Left lung (tissue), 10 donors: ENCODE measurements around the gene MAP3K14. TPM values are rescaled to one million over a fixed set of nuclear protein-coding genes. Genes with fewer than 3 reads are reported as not detected.

Experiments used
- ATAC-seq: fragments of 200-7000 bp; cut with Tn5 transposase; one replicate; pipeline ENCODE4 v1.9.1; 2020; ENCODE audit warnings: moderate library complexity
- DNase-seq, 4 donors: peaks; one replicate each; pipeline ENCODE4 v3.0.0-alpha.2; 2013 to 2020
- H3K27ac ChIP-seq, 2 donors: fragments of 200-600 bp; sonication (generic) in 1 of 2; one replicate each; pipeline versions ENCODE4 v1.5.0 to v1.8.0; 2020 to 2021
- H3K27me3 ChIP-seq, 2 donors: fragments of 200-600 bp; sonication (generic) in 1 of 2; one replicate each; pipeline versions ENCODE4 v1.5.0 to v1.8.0; 2020 to 2021
- H3K36me3 ChIP-seq, 2 donors: fragments of 200-600 bp; sonication (generic) in 1 of 2; one replicate each; pipeline versions ENCODE4 v1.5.0 to v1.8.0; 2020 to 2021
- H3K4me1 ChIP-seq, 2 donors: fragments of 200-600 bp; one replicate each; pipeline ENCODE4 v1.8.0; 2021
- H3K4me3 ChIP-seq, 2 donors: fragments of 200-600 bp; sonication (generic) in 1 of 2; one replicate each; pipeline versions ENCODE4 v1.5.0 to v1.8.0; 2020 to 2021; ENCODE audit warnings: mild to moderate bottlenecking in 1 of 2
- H3K9me3 ChIP-seq, 2 donors: fragments of 200-600 bp; sonication (generic) in 1 of 2; one replicate each; pipeline versions ENCODE4 v1.5.0 to v1.8.0; 2020 to 2021
- CTCF ChIP-seq, 2 donors: fragments of 200-600 bp; sonication (generic) in 1 of 2; IDR thresholded peaks; one replicate each; pipeline versions ENCODE4 v1.5.0 to v1.8.0; 2021; ENCODE audit warnings: antibody characterized with exemption in 2 of 2
- intact Hi-C, 2 donors: fragments of 100-400 bp; cut with DNase I; formaldehyde crosslinking; loops; one replicate each; pipeline versions ENCODE4 v1.11.2 to v1.14.2; 2022
- polyA plus RNA-seq, 6 donors: library from polyadenylated mRNA; unstranded; fragments of 120-200 nt; gene quantifications; one replicate each; pipeline ENCODE4 v1.2.1, GENCODE V29; 2013; ENCODE audit not compliant: insufficient read length in 6 of 6
- total RNA-seq, 2 donors: library from RNA; stranded (reverse); fragmentation: NEBNext Ultra II Directional; extraction: Animal tissue kit (Norgen Biotek cat#: 25700); gene quantifications; one replicate each; pipeline ENCODE4 v1.2.1, GENCODE V29; 2021
- donor health status: DM: no; HTN: yes; CAD: no.
- donor health status: DM: no; HTN: no; CAD: no.

Gene MAP3K14
- total and polyA plus RNA-seq, 8 donors, result 6.3 to 13.1 (median 7.7) TPM

- peak in 1 of 4 donors; percentile 74 for DNase-seq
- Histone ChIP-seq H3K27ac (peak overlapping the region; percentile 28 to 50), H3K4me3 (no peak overlapping the region), H3K36me3 (peaks cover 0 to 38% of the 10 kb centered on the region in 2 donors), H3K4me1 (peaks cover 53 to 75% of the 10 kb centered on the region in 2 donors), H3K9me3 (no peaks in the 10 kb centered on the region), H3K27me3 (no peaks in the 10 kb centered on the region)
- intact Hi-C loops, result no loop called here
- TF ChIP-seq CTCF (IDR thresholded peaks at IDR 0.05), result no peak
- no peak for ATAC-seq
Observed at GRCh38 chr17:45291171-45291805, 25.5 kb downstream of the MAP3K14 start.

- no peak for TF ChIP-seq CTCF (IDR thresholded peaks at IDR 0.05)
- H3K4me3 ChIP-seq, result no peak overlapping the region
- DNase-seq (no peak), ATAC-seq (no peak)
- no peaks in the 10 kb centered on the region for H3K9me3 ChIP-seq
- no peaks in the 10 kb centered on the region for H3K27me3 ChIP-seq
- H3K4me1 ChIP-seq, result peaks cover 45 to 65% of the 10 kb centered on the region in 2 donors
- intact Hi-C loops, result no loop called here
- H3K27ac ChIP-seq, result no peak overlapping the region
- peaks cover 0 to 48% of the 10 kb centered on the region in 2 donors for H3K36me3 ChIP-seq
Observed at GRCh38 chr17:45290269-45290765, 26.5 kb downstream of the MAP3K14 start.

- ATAC-seq, result peak; percentile 44
- Histone ChIP-seq H3K4me3 (no peak overlapping the region), H3K36me3 (peaks cover 0 to 55% of the 10 kb centered on the region in 2 donors), H3K9me3 (no peaks in the 10 kb centered on the region), H3K27me3 (no peaks in the 10 kb centered on the region), H3K4me1 (peaks cover 38 to 58% of the 10 kb centered on the region in 2 donors), H3K27ac (no peak overlapping the region)
- DNase-seq, result peak in 2 of 4 donors; percentile 63 to 73
- intact Hi-C loops, result no loop called here
- TF ChIP-seq CTCF (IDR thresholded peaks at IDR 0.05), result no peak
Observed at GRCh38 chr17:45289301-45290268, 27.2 kb downstream of the MAP3K14 start.

GRCh38 chr17:45288825-45289224, 28.0 kb downstream of the MAP3K14 start:
- peaks cover 31 to 50% of the 10 kb centered on the region in 2 donors for H3K4me1 ChIP-seq

More at GRCh38 chr17:45288825-45289224, 28.0 kb downstream of the MAP3K14 start:
- H3K4me3 ChIP-seq, result no peak overlapping the region
- peak overlapping the region in 1 of 2 donors; percentile 44 for H3K27ac ChIP-seq
- DNase-seq (peak in 1 of 4 donors; percentile 71), ATAC-seq (peak; percentile 50)
- H3K9me3 ChIP-seq, result no peaks in the 10 kb centered on the region
- no peak for TF ChIP-seq CTCF (IDR thresholded peaks at IDR 0.05)
- peaks cover 0 to 63% of the 10 kb centered on the region in 2 donors for H3K36me3 ChIP-seq
- no peaks in the 10 kb centered on the region for H3K27me3 ChIP-seq
- intact Hi-C loops, result no loop called here
